Measurements from ENCODE around the gene DKK3.

- TF ChIP-seq CTCF (IDR thresholded peaks at IDR 0.05; ENCODE audit: insufficient read depth, low read depth, low read length) = no peak
- no peak for TF ChIP-seq EZH2 (IDR thresholded peaks at IDR 0.05; ENCODE audit: insufficient read depth, low read length)
Measured at GRCh38 chr11:11964774-11965150, 43.7 kb downstream of the DKK3 start.
